ENCODE measurements around the gene FOXP1. TPM values are rescaled to one million over a fixed set of nuclear protein-coding genes. Genes with fewer than 3 reads are reported as not detected.

FOXP1 gene
- total and polyA plus RNA-seq, 12 donors = 4.8 to 56.0 (median 43.8) TPM

GRCh38 chr3:71258526-71258925 lies 325.0 kb downstream of the FOXP1 start:
- no peaks in the 10 kb centered on the region for H3K27me3 ChIP-seq
- no peaks in the 10 kb centered on the region for H3K9me3 ChIP-seq
- H3K4me1 ChIP-seq = peaks cover 0 to 33% (median 11%) of the 10 kb centered on the region in 9 donors
- peak overlapping the region in 1 of 10 donors; percentile 60 for H3K27ac ChIP-seq
- ATAC-seq (peak in 1 of 8 donors; percentile 4), DNase-seq (no peak)
- no peak overlapping the region for H3K4me3 ChIP-seq
- intact Hi-C loops (cut with DNase I) = no loop called here
- WGBS, 2 donors = 81 to 87% methylated on average over 3 of the region's 3 CpGs
- H3K36me3 ChIP-seq = no peaks in the 10 kb centered on the region
- no peak for TF ChIP-seq CTCF (IDR thresholded peaks at IDR 0.05)

- Histone ChIP-seq H3K4me3 (no peak overlapping the region), H3K27ac (peak overlapping the region in 2 of 10 donors; percentile 24 to 60), H3K9me3 (no peaks in the 10 kb centered on the region), H3K36me3 (no peaks in the 10 kb centered on the region), H3K4me1 (peaks cover 0 to 30% (median 11%) of the 10 kb centered on the region in 9 donors), H3K27me3 (no peaks in the 10 kb centered on the region)
- peak in 1 of 8 donors; percentile 15 for ATAC-seq
- WGBS, 2 donors = 91 to 96% methylated on average over 1 of the region's 1 CpG
- DNase-seq = no peak
- intact Hi-C loops (cut with DNase I) = no loop called here
- no peak for TF ChIP-seq CTCF (IDR thresholded peaks at IDR 0.05)
Measured at GRCh38 chr3:71258116-71258515, 325.4 kb downstream of the FOXP1 start.

- Histone ChIP-seq H3K4me3 (no peak overlapping the region), H3K27me3 (no peaks in the 10 kb centered on the region), H3K9me3 (no peaks in the 10 kb centered on the region), H3K27ac (peak overlapping the region in 2 of 10 donors; percentile 48 to 69), H3K36me3 (no peaks in the 10 kb centered on the region), H3K4me1 (peaks cover 0 to 28% (median 11%) of the 10 kb centered on the region in 9 donors)
- ATAC-seq (no peak), DNase-seq (no peak)
- no peak for TF ChIP-seq CTCF (IDR thresholded peaks at IDR 0.05)
- intact Hi-C loops (cut with DNase I) = no loop called here
- WGBS, 2 donors = 92 to 93% methylated on average over 3 of the region's 3 CpGs
Measured at GRCh38 chr3:71255498-71255897, 328.0 kb downstream of the FOXP1 start.

- no peak overlapping the region for H3K4me3 ChIP-seq
- H3K36me3 ChIP-seq = no peaks in the 10 kb centered on the region
- DNase-seq (no peak), ATAC-seq (peak; percentile 48 to 82 (median 68))
- no peaks in the 10 kb centered on the region for H3K9me3 ChIP-seq
- H3K4me1 ChIP-seq = peaks cover 0 to 35% (median 15%) of the 10 kb centered on the region in 9 donors
- intact Hi-C loops (cut with DNase I) = no loop called here
- no peaks in the 10 kb centered on the region for H3K27me3 ChIP-seq
- no peak for TF ChIP-seq CTCF (IDR thresholded peaks at IDR 0.05)
- H3K27ac ChIP-seq = peak overlapping the region in 8 of 10 donors; percentile 13 to 70 (median 51)
- WGBS, 2 donors = 44 to 54% methylated on average over 7 of the region's 7 CpGs
Measured at GRCh38 chr3:71254281-71255057, 329.1 kb downstream of the FOXP1 start.

Measured in heart right ventricle (tissue), 16 donors.